ENCODE measurements around the gene ZNF200. TPM values are rescaled to one million over a fixed set of nuclear protein-coding genes. Genes with fewer than 3 reads are reported as not detected.

Gene ZNF200
- total RNA-seq (2016; rRNA removed; fragmentation: Illumina TruSeq; extraction: Trizol) (16.5 and 18.0 TPM in 2 replicates), polyA plus RNA-seq (2011; rRNA removed) (3.5 and 4.0 TPM in 2 replicates), polyA minus RNA-seq (2011; rRNA and poly(A)+ RNA removed; ENCODE audit: low replicate concordance) (5.2 and 14.9 TPM in 2 replicates), Bru-seq, nascent RNA (percentile 74 among the genes with signal in this experiment), BruChase-seq, experiment 1, labeled RNA remaining after a 6-hour chase (percentile 66 among the genes with signal in this experiment), BruChase-seq, experiment 2, labeled RNA remaining after a 2-hour chase (percentile 76 among the genes with signal in this experiment)
- 3.5 and 3.9 TPM in 2 replicates for total RNA-seq (2016; cell fraction: cytosol; rRNA removed; fragmentation: Illumina TruSeq; extraction: Trizol; ENCODE audit: low read depth)
- 15.2 and 18.5 TPM in 2 replicates for total RNA-seq (2016; cell fraction: insoluble cytoplasmic fraction; rRNA removed; fragmentation: Illumina TruSeq; extraction: Trizol)
- total RNA-seq (2016; cell fraction: membrane; rRNA removed; fragmentation: Illumina TruSeq; extraction: Trizol) = 9.1 and 10.4 TPM in 2 replicates
- total RNA-seq (2016; cell fraction: nucleus; rRNA removed; fragmentation: Illumina TruSeq; extraction: Trizol) = 12.6 and 15.6 TPM in 2 replicates
- polyA plus RNA-seq (2011; cell fraction: cytosol; rRNA removed) = 1.9 and 2.7 TPM in 2 replicates
- polyA plus RNA-seq (2011; cell fraction: nucleus; rRNA removed) = 7.0 and 8.7 TPM in 2 replicates
- 4.4 and 6.0 TPM in 2 replicates for polyA plus RNA-seq (2012)
- 0.78 TPM in 2 replicates for polyA plus RNA-seq (2016; cell fraction: cytosol; fragmentation: Illumina TruSeq; extraction: Trizol; ENCODE audit: low read depth)
- 14.6 and 15.4 TPM in 2 replicates for polyA plus RNA-seq (2016; cell fraction: insoluble cytoplasmic fraction; fragmentation: Illumina TruSeq; extraction: Trizol; ENCODE audit: low read depth)
- 2.1 and 2.2 TPM in 2 replicates for polyA plus RNA-seq (2016; cell fraction: membrane; fragmentation: Illumina TruSeq; extraction: Trizol; ENCODE audit: low read depth)
- polyA plus RNA-seq (2016; cell fraction: nucleus; fragmentation: Illumina TruSeq; extraction: Trizol; ENCODE audit: insufficient read depth, low read depth) = 18.5 and 20.4 TPM in 2 replicates
- polyA minus RNA-seq (2011; cell fraction: cytosol; rRNA and poly(A)+ RNA removed) = 4.4 and 4.9 TPM in 2 replicates
- 11.8 and 14.4 TPM in 2 replicates for polyA minus RNA-seq (2011; cell fraction: nucleus; rRNA and poly(A)+ RNA removed)
- long read RNA-seq, experiment 1, full-length matches to known transcripts = 7 of 7 reads
- long read RNA-seq, experiment 1, partial matches to known transcripts = 0 of 7 reads
- long read RNA-seq, experiment 1, other reads (novel, unspliced or antisense) = 0 of 7 reads
- long read RNA-seq, experiment 2, full-length matches to known transcripts = 9 of 16 reads
- long read RNA-seq, experiment 2, partial matches to known transcripts = 1 of 16 reads
- long read RNA-seq, experiment 2, other reads (novel, unspliced or antisense) = 6 of 16 reads

- H3K4me3 ChIP-seq (replicated peaks in 1 of 3; ENCODE audit: insufficient read depth in 1 of 3, low read depth in 2 of 3, low read length in 3 of 3) = peak within 1 kb of the TSS; percentile 86 to 99 (median 98)
- POLR2A ChIA-PET = interaction anchor here (0.7 to 2.3 kb wide), 3 partner anchors 11 to 29 kb away, joined by 3 to 13 read pairs (median 11); no protein-coding TSS in a partner anchor
- peaks cover 16% of the 10 kb centered on the region for H3K79me2 ChIP-seq (ENCODE audit: insufficient read depth, low read length)
- no TSS peak for BruUV-seq (replicated peaks)
- H3K4me2 ChIP-seq (ENCODE audit: low read depth, low read length) = peak within 1 kb of the TSS; percentile 94
- no peaks in the 10 kb centered on the region for H3K9me3 ChIP-seq (ENCODE audit: low read length)
- intact Hi-C loops (cut with micrococcal nuclease; ENCODE audit: unreplicated experiment) (no loop called here), in situ Hi-C loops (cut with HindIII; ENCODE audit: extremely low pct_ligation_motif_present, low pct_unique_long_range_greater_than_20kb) (no loop called here)
- WGBS (ENCODE audit: low lambda C conversion rate) = no CpG with 5 or more reads among the region's 59 CpGs
- peak within 1 kb of the TSS; percentile 91 for H3K27ac ChIP-seq (ENCODE audit: extremely low read length, insufficient read depth, low read length)
- H3K27me3 ChIP-seq (ENCODE audit: control insufficient read depth in 1 of 2, insufficient read depth in 2 of 2, low read length in 2 of 2) = no peaks in the 10 kb centered on the region; a peak in 1 of 5 replicates
- CTCF ChIA-PET (ENCODE audit: low intra/inter-chr PET ratio, low total read pairs) = no interaction called here
- H3K4me1 ChIP-seq (ENCODE audit: insufficient read depth, low read length) = peaks cover 24% of the 10 kb centered on the region
- no peaks in the 10 kb centered on the region for H4K20me1 ChIP-seq (ENCODE audit: insufficient read depth, low read length)
- ATAC-seq (peak; percentile 97), FAIRE-seq (peak; percentile 67), DNase-seq (ENCODE audit: low spot score) (peak; percentile 91)
- peaks cover 7 to 29% of the 10 kb centered on the region in 2 experiments; a peak in 4 of 5 replicates for H3K36me3 ChIP-seq (replicated peaks in 1 of 2; ENCODE audit: control insufficient read depth in 1 of 2, insufficient read depth in 2 of 2, low read length in 2 of 2)
- H3K9ac ChIP-seq (ENCODE audit: insufficient read depth, low read depth, low read length) = peak within 1 kb of the TSS; percentile 87
- H2AFZ ChIP-seq (ENCODE audit: low read length) = peak within 1 kb of the TSS; percentile 97
- peak; percentile 91 for TF ChIP-seq ZNF143 (CRISPR knock-in tag; IDR thresholded peaks at IDR 0.05)
- peak; percentile 76; the same call in 1 of the 2 replicates for TF ChIP-seq ZNF274 (CRISPR knock-in tag; IDR thresholded peaks at IDR 0.05)
- TF ChIP-seq TCF7 (IDR thresholded peaks at IDR 0.05; ENCODE audit: low read depth) = no peak
- no peak for TF ChIP-seq RBAK (CRISPR knock-in tag; IDR thresholded peaks at IDR 0.05)
- TF ChIP-seq ZNF451 (CRISPR knock-in tag; IDR thresholded peaks at IDR 0.05) = no peak
- TF ChIP-seq HOXD1 (CRISPR knock-in tag; IDR thresholded peaks at IDR 0.05) = 0 out of 2 replicates have a peak, but pooled peaks have one; percentile 56
- TF ChIP-seq ZFP82 (CRISPR knock-in tag; IDR thresholded peaks at IDR 0.05; ENCODE audit: borderline replicate concordance) = 0 out of 2 replicates have a peak, but pooled peaks have one; percentile 60
- TF ChIP-seq ZNF660 (CRISPR knock-in tag; IDR thresholded peaks at IDR 0.05; ENCODE audit: borderline replicate concordance, low read depth) = no peak
- TF ChIP-seq PREB (CRISPR knock-in tag; IDR thresholded peaks at IDR 0.05) = no peak
- peak; percentile 46 for TF ChIP-seq PAXIP1 (CRISPR knock-in tag; conservative IDR thresholded peaks at IDR 0.05)
- TF ChIP-seq U2AF1 (optimal IDR thresholded peaks at IDR 0.05; ENCODE audit: low read depth, low read length) = no peak
- TF ChIP-seq GPBP1L1 (CRISPR knock-in tag; IDR thresholded peaks at IDR 0.05) = no peak
Observed at GRCh38 chr16:3234857-3235561, at the start of gene ZNF200. Gene ZNF200, minus strand, starts transcription at chr16:3235158. Its CDS starts 1,403 bp downstream, at chr16:3233755.

Measured in HepG2 (cell line).